ENCODE measurements around the gene NUDT1.

The NUDT1 gene

GRCh38 chr7:2205036-2205780 is 36.8 kb upstream of the NUDT1 start:
- DNase-seq: peak; percentile 1

GRCh38 chr7:2208712-2209111 is 33.3 kb upstream of the NUDT1 start:
- no peak for DNase-seq

DNA sequence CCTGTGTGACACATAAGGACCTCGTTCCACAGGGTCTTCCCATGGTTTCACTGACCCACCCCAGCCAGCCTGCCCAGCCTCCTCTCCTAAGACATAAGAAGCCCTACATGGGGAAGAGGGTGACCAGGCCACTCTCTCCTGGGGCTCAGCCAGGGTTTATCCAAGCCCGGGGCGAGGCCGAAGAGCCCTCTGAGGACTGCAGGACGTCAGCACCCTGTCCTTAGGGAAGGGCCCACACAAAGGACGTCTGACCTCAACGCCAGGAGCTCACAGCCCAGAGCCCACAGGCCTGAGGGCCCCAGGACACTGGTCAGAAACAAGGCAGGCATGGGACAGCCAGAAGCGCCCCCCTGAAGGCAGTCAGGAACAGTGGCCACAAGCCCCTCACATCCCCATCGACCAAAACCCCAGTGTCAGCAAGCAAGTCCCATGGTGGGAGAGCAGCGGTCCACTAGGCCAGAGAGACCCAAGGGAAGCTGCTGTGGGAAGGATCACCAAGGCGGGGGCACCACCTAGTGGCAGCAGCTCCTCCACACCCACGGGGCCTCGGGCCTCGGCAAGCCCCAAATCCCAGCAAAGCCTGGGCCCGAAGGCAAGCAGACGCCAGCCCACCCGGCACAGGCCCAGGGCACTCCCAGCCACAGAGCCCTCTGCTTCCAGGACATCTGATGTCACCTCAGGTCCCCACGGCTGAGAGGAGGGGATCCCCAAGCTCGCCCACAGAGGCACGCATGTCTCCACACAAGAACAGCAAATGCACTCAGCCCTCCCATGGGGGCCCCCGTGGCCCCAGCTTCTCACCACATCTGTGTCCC is 32.7 kb upstream of the NUDT1 start:
- peak; percentile 44 for DNase-seq

DNA sequence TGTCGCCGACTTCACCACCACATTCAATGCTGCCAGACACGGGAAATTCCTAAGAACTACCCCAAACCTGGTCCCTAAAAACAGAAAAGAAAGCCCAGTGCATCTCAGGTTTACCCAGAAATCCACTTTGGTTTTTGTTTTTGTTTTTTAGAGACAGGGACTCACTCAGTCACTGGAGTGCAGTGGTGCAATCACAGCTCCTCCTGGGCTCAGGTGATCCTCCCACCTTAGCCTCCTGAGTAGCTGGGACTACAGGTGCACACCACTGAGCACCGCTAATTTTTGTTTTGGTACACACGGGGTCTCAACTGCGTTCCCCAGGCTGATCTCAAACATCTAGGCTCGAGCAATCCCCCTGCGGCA is 32.1 kb upstream of the NUDT1 start:
- no peak for DNase-seq

DNA sequence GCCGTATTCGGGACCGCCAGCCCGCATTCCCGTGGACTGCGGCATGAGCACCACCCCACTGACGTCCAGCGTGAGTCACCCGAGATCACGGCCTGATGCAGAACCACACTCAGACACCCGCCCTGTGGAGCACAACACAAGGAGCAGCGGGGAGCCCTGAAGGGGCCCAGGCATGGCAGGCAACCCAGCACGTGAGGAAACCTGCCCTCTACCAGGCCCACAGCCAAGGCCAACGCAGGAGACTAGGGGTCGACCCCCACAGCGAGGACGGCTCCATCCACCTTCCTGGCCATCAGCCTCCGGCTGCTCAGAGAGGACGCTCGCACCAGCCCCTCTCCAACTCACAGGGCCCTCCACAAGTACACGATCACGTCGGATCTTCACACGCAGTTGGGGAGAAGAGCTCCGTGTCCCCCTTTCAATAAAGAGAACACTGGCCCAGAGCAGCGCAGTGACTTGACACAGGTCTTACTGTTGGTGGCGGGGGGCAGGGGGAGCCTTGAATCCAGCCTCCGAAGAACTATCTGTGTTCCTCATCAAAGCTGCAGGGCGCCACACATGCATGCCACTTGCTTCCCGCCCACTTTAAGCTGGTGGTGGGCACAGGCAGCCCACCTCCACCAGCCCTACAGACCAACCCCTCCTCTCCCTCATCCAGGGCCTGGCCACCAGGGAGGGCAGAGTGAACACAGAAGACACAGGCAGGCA is 31.3 kb upstream of the NUDT1 start:
- no peak for DNase-seq

DNA sequence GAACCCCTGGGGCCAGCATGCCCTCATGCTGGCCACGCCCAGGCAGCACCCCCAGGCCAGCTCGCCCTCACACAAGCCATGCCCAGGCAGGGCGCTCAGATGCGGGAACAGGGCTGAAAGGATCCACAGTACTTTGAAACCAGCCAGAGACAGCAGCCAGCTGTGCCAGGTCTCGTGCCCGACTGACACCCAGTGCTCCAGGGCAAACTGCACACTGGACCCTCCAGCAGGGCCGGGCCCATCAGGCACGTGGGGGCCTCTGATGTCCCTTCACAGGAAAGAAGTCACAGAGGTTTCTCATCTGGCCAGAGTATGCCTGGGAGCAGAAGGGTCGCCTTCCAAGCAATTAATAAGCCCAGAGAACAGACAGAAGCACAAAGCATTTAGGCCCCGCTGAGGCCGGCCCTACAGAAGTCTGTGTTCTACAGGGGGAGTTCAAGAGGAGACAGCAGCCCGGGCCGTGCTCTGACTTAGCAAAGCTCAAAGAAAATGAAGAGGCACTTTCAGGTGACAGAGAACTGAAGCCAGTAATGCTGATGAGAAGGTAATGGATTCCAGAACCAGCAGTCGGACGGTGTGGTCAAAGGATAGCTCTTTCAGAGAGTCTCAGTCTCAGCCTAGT is 30.7 kb upstream of the NUDT1 start:
- no peak for DNase-seq

GRCh38 chr7:2211926-2212325 is 30.1 kb upstream of the NUDT1 start:
- no peak for DNase-seq

DNA sequence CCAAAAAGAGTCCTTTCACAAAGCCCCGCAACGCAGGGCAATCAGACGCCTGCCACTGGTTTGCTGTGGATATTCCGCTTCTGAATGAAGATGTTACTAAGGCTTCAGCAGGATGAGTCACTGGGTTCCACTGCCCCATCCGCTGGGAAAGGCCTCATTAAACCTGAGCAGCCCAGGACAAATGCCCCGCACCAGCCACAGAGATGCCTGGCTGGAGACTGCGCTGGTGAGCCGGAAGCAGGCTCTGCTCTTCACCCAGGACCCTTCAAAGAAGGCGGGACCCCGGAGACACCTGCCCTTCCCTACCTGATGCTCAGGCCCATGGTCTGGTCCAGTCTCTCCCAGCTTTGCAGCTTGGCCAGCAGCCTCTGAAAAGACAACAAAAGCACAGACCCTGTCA is 29.1 kb upstream of the NUDT1 start:
- no peak for DNase-seq

DNA sequence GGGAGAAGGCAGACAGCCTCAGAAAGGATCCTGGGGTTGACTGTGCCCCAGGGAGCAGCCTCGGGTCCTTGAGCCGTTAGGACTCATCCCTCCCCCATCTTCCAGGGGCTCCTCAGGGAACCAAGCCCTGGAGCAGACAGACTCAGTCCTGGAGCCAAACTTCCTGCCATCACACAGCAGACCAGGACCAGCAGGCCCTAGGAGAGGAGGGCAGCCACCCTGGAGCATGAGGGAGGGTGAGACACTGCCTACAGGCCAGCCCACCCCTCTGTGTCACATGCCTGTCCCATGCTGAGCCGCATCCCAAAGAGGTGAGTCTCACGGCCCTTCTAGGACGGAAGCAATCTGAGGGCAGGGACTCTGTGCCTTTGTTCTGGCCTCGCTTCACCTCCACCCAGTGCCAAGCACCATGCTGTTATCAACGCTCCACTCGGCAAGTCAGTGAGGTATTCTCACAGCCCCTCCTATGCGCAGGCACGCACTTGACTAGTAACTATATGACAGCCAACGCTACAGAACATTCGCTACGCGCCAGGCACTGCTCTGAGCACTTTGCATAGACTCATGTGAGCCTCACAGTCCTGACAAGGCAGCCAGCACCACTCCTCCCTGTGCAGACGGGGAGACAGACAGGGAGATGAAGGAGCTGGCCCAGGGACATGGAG is 28.3 kb upstream of the NUDT1 start:
- no peak for DNase-seq

DNA sequence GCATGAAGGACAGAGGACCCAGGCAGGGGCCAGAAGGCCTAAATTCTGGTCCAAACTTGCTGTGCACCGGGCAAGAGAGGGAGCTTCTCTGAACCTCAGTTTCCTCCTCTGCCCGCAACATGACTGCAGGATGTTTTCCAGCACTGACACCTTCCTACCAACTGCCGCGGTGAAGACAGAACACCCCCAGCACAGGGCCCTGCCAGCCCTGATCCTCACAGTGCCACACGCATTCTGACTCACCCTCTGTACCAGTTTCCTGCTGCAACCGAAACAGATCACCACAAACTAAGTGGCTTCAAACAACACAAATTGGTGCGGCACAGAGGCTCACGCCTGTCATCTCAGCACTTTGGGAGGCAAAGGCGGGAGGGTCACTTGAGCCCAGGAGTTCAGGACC is 27.4 kb upstream of the NUDT1 start:
- no peak for DNase-seq

- no peak for DNase-seq
Observed at GRCh38 chr7:2215851-2216250, 26.2 kb upstream of the NUDT1 start.

GRCh38 chr7:2217206-2217605 is 24.8 kb upstream of the NUDT1 start:
- DNase-seq: no peak

- no peak for DNase-seq
Observed at GRCh38 chr7:2217716-2218443, 24.1 kb upstream of the NUDT1 start.

- DNase-seq: no peak
Observed at GRCh38 chr7:2218444-2218785, 23.6 kb upstream of the NUDT1 start.

DNA sequence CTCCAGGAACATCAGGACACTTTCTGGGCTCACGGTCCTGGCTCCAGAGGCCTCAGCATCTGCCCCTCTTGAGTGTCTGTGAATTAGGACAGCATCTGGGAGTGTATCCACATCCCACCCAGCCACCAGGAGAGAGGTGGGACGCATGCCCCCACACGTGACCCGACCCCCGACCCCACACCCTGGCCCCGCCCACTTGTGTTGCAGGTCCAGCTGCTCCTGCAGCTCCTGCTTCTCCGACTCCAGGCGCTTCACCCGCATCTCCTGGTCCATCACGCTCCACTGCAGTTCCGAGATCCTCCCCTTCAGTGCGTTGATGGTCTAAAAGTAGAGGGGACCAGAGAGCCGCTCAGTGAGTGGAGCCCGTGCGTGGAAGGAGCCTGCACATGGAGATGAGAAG is 22.9 kb upstream of the NUDT1 start:
- DNase-seq: no peak

GRCh38 chr7:2219606-2220005 is 22.4 kb upstream of the NUDT1 start:
- no peak for DNase-seq

GRCh38 chr7:2220030-2220429 is 22.0 kb upstream of the NUDT1 start:
- DNase-seq: no peak

DNA sequence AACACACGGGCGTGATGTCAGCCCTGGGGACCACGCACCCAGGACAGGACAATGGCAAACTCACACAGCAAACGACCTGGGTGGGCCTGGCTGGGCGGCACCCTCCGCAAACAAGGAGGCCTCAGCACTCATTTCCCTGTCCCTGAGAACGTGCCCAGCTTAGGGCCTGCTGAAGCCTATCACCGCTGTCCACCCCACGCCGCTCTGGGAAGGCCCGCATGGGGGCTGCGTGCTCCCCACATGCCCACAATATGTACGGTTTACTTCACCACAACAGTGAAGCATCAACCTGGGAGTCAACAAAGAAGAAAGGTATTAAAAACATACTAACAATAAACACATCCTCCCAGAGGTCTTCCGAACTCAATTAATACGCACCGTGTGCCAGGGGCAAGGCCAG is 21.5 kb upstream of the NUDT1 start:
- no peak for DNase-seq

DNA sequence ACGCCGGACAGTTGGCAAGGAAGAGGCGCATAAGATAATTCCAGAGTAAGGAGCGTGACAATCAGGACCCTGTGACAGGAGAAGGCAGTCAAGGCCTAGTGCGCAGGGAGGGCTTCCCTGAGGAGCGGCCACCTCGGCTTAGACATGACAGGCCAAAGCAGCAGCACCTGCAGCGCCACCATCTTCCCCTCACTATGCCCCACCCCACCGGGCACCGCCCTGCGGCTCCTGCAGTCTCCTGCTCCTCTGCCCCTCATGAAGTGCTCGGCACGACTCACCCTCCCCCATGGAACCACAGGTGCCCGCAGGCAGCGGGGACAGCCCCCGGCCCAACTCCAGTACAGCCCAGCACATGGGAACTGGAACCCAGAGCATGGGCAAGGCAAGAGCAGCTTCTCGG is 21.1 kb upstream of the NUDT1 start:
- DNase-seq: no peak

DNA sequence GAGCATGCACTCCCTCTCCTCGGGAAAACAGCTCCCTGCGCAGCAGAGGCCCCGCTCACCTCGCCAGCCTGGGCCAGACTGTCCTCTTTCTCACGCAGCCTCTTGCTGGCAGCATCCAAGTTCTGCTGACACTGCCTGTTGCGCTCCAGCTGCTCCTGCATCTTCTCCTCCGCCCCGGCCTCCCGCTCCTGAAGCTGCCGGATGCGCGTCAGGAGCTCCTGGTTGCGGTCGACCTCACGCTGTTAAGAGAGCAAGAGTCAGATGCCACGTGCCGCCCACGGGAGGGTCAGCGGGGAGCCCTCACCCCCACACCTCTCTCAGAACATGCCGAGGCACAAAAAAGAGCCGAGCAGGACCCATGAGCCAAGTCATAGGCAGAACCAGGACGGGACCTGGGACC is 19.5 kb upstream of the NUDT1 start:
- DNase-seq: no peak

- no peak for DNase-seq
Observed at GRCh38 chr7:2223321-2223720, 18.7 kb upstream of the NUDT1 start.

- DNase-seq: no peak
Observed at GRCh38 chr7:2224491-2224928, 17.5 kb upstream of the NUDT1 start.

Measured in activated CD8-positive, alpha-beta memory T cell treated with anti-CD3 and anti-CD28 coated beads, Interleukin-2, amount 50 U/mL, for 4 hours (primary cell).